ENCODE results near the gene MMAB.

DNA sequence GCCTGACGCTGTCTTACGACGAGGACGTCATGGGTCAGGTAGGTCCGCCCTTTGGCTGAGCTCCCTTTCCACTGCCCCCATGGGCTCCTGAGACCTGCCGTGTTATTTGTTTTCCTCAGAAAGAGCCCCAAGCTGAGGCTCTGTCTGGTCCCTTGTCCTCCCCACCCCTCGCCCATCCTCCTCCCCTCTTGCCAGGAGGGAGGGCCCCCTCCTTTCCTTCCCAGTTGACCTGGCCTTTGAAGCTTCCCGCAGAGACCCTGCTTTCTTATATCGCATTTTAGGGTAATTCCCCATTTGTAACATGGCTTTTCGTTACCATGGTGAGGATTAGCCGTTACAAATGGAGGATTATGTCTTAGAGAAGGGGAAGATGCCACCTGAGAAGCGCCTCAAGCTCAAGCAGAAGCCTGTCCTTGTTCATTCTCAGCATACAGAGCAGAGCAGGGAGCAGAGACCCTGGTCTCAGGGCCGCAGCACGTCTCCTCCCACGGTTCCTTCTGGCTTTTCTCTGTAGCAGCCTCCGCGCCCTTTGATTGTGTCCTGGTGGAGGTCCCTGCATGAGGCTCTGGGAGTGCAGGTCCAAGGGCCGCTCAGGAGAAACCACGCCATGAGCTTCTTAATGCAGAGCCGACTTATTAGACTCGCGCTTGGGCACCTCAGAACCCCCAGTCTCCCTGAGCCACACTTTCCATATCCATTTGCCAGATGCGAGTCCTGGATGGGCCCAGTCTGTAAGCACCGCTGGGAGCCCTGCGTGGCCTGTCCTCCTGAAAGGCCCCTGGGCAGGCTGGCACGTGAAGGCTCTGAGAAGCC lies 48.6 kb downstream of the MMAB start:
- TF ChIP-seq, protein P1, sequence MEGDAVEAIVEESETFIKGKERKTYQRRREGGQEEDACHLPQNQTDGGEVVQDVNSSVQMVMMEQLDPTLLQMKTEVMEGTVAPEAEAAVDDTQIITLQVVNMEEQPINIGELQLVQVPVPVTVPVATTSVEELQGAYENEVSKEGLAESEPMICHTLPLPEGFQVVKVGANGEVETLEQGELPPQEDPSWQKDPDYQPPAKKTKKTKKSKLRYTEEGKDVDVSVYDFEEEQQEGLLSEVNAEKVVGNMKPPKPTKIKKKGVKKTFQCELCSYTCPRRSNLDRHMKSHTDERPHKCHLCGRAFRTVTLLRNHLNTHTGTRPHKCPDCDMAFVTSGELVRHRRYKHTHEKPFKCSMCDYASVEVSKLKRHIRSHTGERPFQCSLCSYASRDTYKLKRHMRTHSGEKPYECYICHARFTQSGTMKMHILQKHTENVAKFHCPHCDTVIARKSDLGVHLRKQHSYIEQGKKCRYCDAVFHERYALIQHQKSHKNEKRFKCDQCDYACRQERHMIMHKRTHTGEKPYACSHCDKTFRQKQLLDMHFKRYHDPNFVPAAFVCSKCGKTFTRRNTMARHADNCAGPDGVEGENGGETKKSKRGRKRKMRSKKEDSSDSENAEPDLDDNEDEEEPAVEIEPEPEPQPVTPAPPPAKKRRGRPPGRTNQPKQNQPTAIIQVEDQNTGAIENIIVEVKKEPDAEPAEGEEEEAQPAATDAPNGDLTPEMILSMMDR (conservative IDR thresholded peaks at IDR 0.05), result no peak
- no peak for TF ChIP-seq ZFX (IDR thresholded peaks at IDR 0.05)
